ENCODE results near the gene RRAGB.

- TF ChIP-seq EZH2phosphoT487 (IDR thresholded peaks at IDR 0.05; ENCODE audit: unreplicated experiment) (no peak), EZH2 (IDR thresholded peaks at IDR 0.05; ENCODE audit: low read depth, unreplicated experiment) (no peak), JUNB (IDR thresholded peaks at IDR 0.05; ENCODE audit: unreplicated experiment) (no peak), POLR2AphosphoS5 (IDR thresholded peaks at IDR 0.05; ENCODE audit: low read depth) (peak; percentile 42), CREB1 (CRISPR knock-in tag; IDR thresholded peaks at IDR 0.05; ENCODE audit: low read depth) (0 out of 2 replicates have a peak, but pooled peaks have one; percentile 21), ZNF114 (CRISPR knock-in tag; IDR thresholded peaks at IDR 0.05) (no peak), ZNF462 (CRISPR knock-in tag; IDR thresholded peaks at IDR 0.05) (no peak), STAT1 (IDR thresholded peaks at IDR 0.05; ENCODE audit: unreplicated experiment) (no peak), NANOG (IDR thresholded peaks at IDR 0.05; ENCODE audit: borderline replicate concordance) (no peak), ZNF331 (CRISPR knock-in tag; IDR thresholded peaks at IDR 0.05; ENCODE audit: low read depth) (no peak)
- TF ChIP-seq, protein P1, sequence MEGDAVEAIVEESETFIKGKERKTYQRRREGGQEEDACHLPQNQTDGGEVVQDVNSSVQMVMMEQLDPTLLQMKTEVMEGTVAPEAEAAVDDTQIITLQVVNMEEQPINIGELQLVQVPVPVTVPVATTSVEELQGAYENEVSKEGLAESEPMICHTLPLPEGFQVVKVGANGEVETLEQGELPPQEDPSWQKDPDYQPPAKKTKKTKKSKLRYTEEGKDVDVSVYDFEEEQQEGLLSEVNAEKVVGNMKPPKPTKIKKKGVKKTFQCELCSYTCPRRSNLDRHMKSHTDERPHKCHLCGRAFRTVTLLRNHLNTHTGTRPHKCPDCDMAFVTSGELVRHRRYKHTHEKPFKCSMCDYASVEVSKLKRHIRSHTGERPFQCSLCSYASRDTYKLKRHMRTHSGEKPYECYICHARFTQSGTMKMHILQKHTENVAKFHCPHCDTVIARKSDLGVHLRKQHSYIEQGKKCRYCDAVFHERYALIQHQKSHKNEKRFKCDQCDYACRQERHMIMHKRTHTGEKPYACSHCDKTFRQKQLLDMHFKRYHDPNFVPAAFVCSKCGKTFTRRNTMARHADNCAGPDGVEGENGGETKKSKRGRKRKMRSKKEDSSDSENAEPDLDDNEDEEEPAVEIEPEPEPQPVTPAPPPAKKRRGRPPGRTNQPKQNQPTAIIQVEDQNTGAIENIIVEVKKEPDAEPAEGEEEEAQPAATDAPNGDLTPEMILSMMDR (conservative IDR thresholded peaks at IDR 0.05; ENCODE audit: low read depth in 2 of 2) = peak; percentile 43 to 65
- TF ChIP-seq, protein P2, sequence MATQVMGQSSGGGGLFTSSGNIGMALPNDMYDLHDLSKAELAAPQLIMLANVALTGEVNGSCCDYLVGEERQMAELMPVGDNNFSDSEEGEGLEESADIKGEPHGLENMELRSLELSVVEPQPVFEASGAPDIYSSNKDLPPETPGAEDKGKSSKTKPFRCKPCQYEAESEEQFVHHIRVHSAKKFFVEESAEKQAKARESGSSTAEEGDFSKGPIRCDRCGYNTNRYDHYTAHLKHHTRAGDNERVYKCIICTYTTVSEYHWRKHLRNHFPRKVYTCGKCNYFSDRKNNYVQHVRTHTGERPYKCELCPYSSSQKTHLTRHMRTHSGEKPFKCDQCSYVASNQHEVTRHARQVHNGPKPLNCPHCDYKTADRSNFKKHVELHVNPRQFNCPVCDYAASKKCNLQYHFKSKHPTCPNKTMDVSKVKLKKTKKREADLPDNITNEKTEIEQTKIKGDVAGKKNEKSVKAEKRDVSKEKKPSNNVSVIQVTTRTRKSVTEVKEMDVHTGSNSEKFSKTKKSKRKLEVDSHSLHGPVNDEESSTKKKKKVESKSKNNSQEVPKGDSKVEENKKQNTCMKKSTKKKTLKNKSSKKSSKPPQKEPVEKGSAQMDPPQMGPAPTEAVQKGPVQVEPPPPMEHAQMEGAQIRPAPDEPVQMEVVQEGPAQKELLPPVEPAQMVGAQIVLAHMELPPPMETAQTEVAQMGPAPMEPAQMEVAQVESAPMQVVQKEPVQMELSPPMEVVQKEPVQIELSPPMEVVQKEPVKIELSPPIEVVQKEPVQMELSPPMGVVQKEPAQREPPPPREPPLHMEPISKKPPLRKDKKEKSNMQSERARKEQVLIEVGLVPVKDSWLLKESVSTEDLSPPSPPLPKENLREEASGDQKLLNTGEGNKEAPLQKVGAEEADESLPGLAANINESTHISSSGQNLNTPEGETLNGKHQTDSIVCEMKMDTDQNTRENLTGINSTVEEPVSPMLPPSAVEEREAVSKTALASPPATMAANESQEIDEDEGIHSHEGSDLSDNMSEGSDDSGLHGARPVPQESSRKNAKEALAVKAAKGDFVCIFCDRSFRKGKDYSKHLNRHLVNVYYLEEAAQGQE (IDR thresholded peaks at IDR 0.05; ENCODE audit: unreplicated experiment) = no peak
- TF ChIP-seq, protein P3, sequence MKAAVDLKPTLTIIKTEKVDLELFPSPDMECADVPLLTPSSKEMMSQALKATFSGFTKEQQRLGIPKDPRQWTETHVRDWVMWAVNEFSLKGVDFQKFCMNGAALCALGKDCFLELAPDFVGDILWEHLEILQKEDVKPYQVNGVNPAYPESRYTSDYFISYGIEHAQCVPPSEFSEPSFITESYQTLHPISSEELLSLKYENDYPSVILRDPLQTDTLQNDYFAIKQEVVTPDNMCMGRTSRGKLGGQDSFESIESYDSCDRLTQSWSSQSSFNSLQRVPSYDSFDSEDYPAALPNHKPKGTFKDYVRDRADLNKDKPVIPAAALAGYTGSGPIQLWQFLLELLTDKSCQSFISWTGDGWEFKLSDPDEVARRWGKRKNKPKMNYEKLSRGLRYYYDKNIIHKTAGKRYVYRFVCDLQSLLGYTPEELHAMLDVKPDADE (IDR thresholded peaks at IDR 0.05) = no peak
Observed at GRCh38 chrX:55717521-55718497, at the start of gene RRAGB.
